Activated T-helper 2 cell treated with anti-CD3 and anti-CD28 coated beads, Interferon-gamma antibody, Interleukin-2, Interleukin-4, amounts not matched to agents 10 μg/mL and 5 μg/mL and 100 μg/mL, durations not matched to agents 14 hours and 24 hours and 36 hours (primary cell): ENCODE data around the gene TRIM48. TPM values are rescaled to one million over a fixed set of nuclear protein-coding genes. Genes with fewer than 3 reads are reported as not detected.
"Not testable (repeated sequence)": the region's sequence is repeated elsewhere in the genome, so short reads cannot be mapped to it uniquely, and the experiment has no call there.

ENCODE experiments used
- DNase-seq: peaks from one replicate; pipeline ENCODE4 v3.0.0; 2021; ENCODE audit warnings: low spot score
- H3K27ac Mint-ChIP-seq: one replicate; pipeline ENCODE4 v1.8.0; 2021; ENCODE audit warnings: mixed read lengths
- H3K27me3 Mint-ChIP-seq: one replicate; pipeline ENCODE4 v1.8.0; 2021; ENCODE audit warnings: low read depth, mixed read lengths
- H3K36me3 Mint-ChIP-seq: one replicate; pipeline ENCODE4 v1.8.0; 2021; ENCODE audit warnings: low read depth, mixed read lengths
- H3K4me1 Mint-ChIP-seq: one replicate; pipeline ENCODE4 v1.8.0; 2021; ENCODE audit warnings: low read depth, mixed read lengths
- H3K4me3 Mint-ChIP-seq: one replicate; pipeline ENCODE4 v1.8.0; 2021; ENCODE audit warnings: low read depth, mild to moderate bottlenecking, moderate library complexity, mixed read lengths
- H3K9me3 Mint-ChIP-seq: one replicate; pipeline ENCODE4 v1.8.0; 2021; ENCODE audit warnings: mixed read lengths
- intact Hi-C: fragments of 100-400 bp; cut with micrococcal nuclease; formaldehyde crosslinking; loops from one replicate; pipeline ENCODE4 v1.15.1; 2023
- total RNA-seq: library from RNA; stranded (reverse); gene quantifications from 2 replicates; pipeline ENCODE4 v1.2.3, GENCODE V29; 2022

TRIM48 gene
- not detected in 2 replicates for total RNA-seq

GRCh38 chr11:55261855-55262254, at the start of gene TRIM48:
Gene TRIM48 (plus strand): TSS chr11:55262155. CDS start chr11:55262268, 113 bp downstream.
- H3K4me1 Mint-ChIP-seq, H3K4me3 Mint-ChIP-seq, intact Hi-C loops, H3K27me3 Mint-ChIP-seq, DNase-seq, H3K27ac Mint-ChIP-seq, H3K36me3 Mint-ChIP-seq: not testable (repeated sequence)
- peaks cover 37% of the 10 kb centered on the region for H3K9me3 Mint-ChIP-seq

- H3K9me3 Mint-ChIP-seq, result peaks cover 65% of the 10 kb centered on the region
- H3K4me3 Mint-ChIP-seq, H3K4me1 Mint-ChIP-seq, H3K27me3 Mint-ChIP-seq, H3K27ac Mint-ChIP-seq, DNase-seq, H3K36me3 Mint-ChIP-seq, intact Hi-C loops: not testable (repeated sequence)
Observed at GRCh38 chr11:55238316-55238715, 23.6 kb upstream of the TRIM48 start.

- no peaks in the 10 kb centered on the region for H3K36me3 Mint-ChIP-seq
- intact Hi-C loops, result no loop called here
- peaks cover 39% of the 10 kb centered on the region for H3K9me3 Mint-ChIP-seq
- no peaks in the 10 kb centered on the region for H3K4me1 Mint-ChIP-seq
- H3K27me3 Mint-ChIP-seq, result no peaks in the 10 kb centered on the region
- no peak for DNase-seq
- no peak overlapping the region for H3K27ac Mint-ChIP-seq
- H3K4me3 Mint-ChIP-seq, result no peak overlapping the region
Observed at GRCh38 chr11:55263081-55263480, 1.1 kb downstream of the TRIM48 start.

Other genes with a start within 250 kb of the TRIM48 start
- not detected in 2 replicates for gene OR4A16, start 81.0 kb downstream of the TRIM48 start, total RNA-seq
- gene OR4A15, start 105.8 kb downstream of the TRIM48 start, total RNA-seq, result not detected in 2 replicates